ENCODE results near the gene MYO10. TPM values are rescaled to one million over a fixed set of nuclear protein-coding genes. Genes with fewer than 3 reads are reported as not detected.

MYO10 gene
- total RNA-seq, 3 donors from 2014 or later (not counting 1 experiment from before 2014, with no cell fraction given): 0.83 to 1.2 TPM; not detected in 1

DNA sequence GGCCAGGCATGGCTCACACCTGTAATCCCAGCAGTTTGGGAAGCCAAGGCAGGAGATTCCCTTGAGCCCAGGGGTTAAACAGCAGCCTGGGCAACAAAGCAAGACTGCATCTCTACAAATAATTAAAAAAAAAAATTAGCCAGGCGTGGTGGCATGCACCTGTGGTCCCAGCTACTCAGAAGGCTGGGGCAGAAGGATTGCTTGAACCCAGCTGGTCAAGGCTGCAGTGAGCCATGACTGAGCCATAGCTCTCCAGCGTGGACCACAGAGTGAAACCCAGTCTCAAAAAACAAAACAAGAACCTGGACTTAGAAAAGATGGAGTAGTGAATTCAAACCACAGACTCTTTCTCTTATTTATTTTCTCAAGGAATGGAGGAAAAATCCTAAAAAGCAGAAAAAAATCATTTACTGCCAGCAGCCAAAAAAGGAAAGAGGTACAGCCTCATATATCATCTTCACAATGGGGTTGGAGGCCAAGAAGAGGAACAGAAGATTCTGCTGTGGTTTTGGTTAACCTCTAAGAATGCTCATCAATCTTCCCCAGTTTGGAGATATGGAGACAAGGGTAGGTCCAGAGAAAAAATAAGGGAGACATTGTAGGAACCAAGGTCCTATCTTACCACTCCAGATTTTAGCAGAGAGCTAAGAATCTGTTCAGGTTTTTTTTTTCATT is 40.0 kb upstream of the MYO10 start:
- no peaks in the 10 kb centered on the region for H3K27me3 Mint-ChIP-seq (ENCODE audit: low read depth in 2 of 2)
- no peak overlapping the region for H3K4me3 Mint-ChIP-seq
- intact Hi-C loops (cut with micrococcal nuclease): no loop called here
- Histone ChIP-seq H3K4me1 (ENCODE audit: control insufficient read depth, insufficient read depth, low read length) (no peaks in the 10 kb centered on the region), H3K27ac (ENCODE audit: low read length) (no peak overlapping the region), H3K27me3 (ENCODE audit: control insufficient read depth, insufficient read depth, low read length) (no peaks in the 10 kb centered on the region), H3K36me3 (ENCODE audit: control insufficient read depth, insufficient read depth, low read length) (no peaks in the 10 kb centered on the region), H3K9me3 (ENCODE audit: control insufficient read depth, insufficient read depth, low read length) (no peaks in the 10 kb centered on the region), H3K4me3 (ENCODE audit: low read length) (no peak overlapping the region)
- peaks cover 0 to 2% of the 10 kb centered on the region in 2 donors for H3K9me3 Mint-ChIP-seq
- WGBS (ENCODE audit: insufficient coverage): 0% methylated on average over 1 of the region's 2 CpGs
- ATAC-seq (no peak), DNase-seq (no peak)
- no peak overlapping the region for H3K27ac Mint-ChIP-seq
- TF ChIP-seq, protein P1, sequence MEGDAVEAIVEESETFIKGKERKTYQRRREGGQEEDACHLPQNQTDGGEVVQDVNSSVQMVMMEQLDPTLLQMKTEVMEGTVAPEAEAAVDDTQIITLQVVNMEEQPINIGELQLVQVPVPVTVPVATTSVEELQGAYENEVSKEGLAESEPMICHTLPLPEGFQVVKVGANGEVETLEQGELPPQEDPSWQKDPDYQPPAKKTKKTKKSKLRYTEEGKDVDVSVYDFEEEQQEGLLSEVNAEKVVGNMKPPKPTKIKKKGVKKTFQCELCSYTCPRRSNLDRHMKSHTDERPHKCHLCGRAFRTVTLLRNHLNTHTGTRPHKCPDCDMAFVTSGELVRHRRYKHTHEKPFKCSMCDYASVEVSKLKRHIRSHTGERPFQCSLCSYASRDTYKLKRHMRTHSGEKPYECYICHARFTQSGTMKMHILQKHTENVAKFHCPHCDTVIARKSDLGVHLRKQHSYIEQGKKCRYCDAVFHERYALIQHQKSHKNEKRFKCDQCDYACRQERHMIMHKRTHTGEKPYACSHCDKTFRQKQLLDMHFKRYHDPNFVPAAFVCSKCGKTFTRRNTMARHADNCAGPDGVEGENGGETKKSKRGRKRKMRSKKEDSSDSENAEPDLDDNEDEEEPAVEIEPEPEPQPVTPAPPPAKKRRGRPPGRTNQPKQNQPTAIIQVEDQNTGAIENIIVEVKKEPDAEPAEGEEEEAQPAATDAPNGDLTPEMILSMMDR (IDR thresholded peaks at IDR 0.05): no peak
- H3K36me3 Mint-ChIP-seq: no peaks in the 10 kb centered on the region
- H3K4me1 Mint-ChIP-seq: no peaks in the 10 kb centered on the region

DNA sequence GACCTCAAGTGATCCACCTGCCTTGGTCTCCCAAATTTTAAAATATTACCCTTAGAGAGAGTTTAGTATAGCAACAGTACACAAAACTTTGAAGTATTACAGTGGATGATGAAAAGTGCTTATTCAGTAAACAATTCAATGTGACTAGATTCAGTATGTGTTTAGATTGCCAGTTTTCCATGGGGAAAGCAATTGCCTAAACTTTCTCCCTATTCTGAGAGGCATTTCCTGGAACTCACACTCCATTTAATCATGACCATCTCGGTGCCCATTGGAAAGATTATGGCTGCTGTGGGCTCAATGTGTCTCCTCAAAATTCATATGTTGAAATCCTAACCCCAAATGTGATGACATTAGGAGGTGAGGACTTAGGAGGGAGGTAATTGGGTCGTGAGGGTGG is 38.9 kb upstream of the MYO10 start:
- Histone ChIP-seq H3K36me3 (ENCODE audit: control insufficient read depth, insufficient read depth, low read length) (no peaks in the 10 kb centered on the region), H3K9me3 (ENCODE audit: control insufficient read depth, insufficient read depth, low read length) (no peaks in the 10 kb centered on the region), H3K27ac (ENCODE audit: low read length) (no peak overlapping the region), H3K4me3 (ENCODE audit: low read length) (no peak overlapping the region), H3K27me3 (ENCODE audit: control insufficient read depth, insufficient read depth, low read length) (no peaks in the 10 kb centered on the region), H3K4me1 (ENCODE audit: control insufficient read depth, insufficient read depth, low read length) (no peaks in the 10 kb centered on the region)
- no peak for ATAC-seq
- Mint-ChIP-seq H3K4me1 (no peaks in the 10 kb centered on the region), H3K27ac (no peak overlapping the region), H3K9me3 (peaks cover 0 to 2% of the 10 kb centered on the region in 2 donors), H3K4me3 (no peak overlapping the region), H3K36me3 (no peaks in the 10 kb centered on the region), H3K27me3 (ENCODE audit: low read depth in 2 of 2) (no peaks in the 10 kb centered on the region)
- no peak for DNase-seq
- intact Hi-C loops (cut with micrococcal nuclease): no loop called here
- WGBS (ENCODE audit: insufficient coverage): 80% methylated on average over 1 of the region's 2 CpGs
- TF ChIP-seq, protein P1 (IDR thresholded peaks at IDR 0.05): no peak

DNA sequence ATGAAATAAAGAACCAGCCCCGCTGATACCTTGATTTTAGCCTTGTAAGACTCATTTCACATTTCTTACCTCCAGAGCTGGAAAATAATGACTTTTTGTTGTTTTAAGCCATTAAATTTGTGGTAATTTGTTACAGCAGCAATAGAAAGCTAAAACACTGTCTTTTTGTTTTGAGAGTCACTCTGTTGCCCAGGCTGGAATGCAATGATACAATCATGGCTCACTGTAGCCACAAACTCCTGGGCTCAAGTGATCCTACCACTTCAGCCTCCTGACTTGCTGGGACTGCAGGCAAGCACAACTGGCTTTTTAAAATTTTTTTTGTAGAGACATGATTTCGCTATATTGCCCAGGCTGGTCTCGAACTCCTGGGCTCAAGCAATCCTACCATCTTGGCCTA is 34.7 kb upstream of the MYO10 start:
- no peaks in the 10 kb centered on the region for H3K27me3 Mint-ChIP-seq (ENCODE audit: low read depth in 2 of 2)
- Histone ChIP-seq H3K4me1 (ENCODE audit: control insufficient read depth, insufficient read depth, low read length) (no peaks in the 10 kb centered on the region), H3K27me3 (ENCODE audit: control insufficient read depth, insufficient read depth, low read length) (no peaks in the 10 kb centered on the region), H3K9me3 (ENCODE audit: control insufficient read depth, insufficient read depth, low read length) (no peaks in the 10 kb centered on the region), H3K4me3 (ENCODE audit: low read length) (no peak overlapping the region), H3K27ac (ENCODE audit: low read length) (no peak overlapping the region), H3K36me3 (ENCODE audit: control insufficient read depth, insufficient read depth, low read length) (no peaks in the 10 kb centered on the region)
- ATAC-seq (no peak), DNase-seq (no peak)
- TF ChIP-seq, protein P1 (IDR thresholded peaks at IDR 0.05): no peak
- H3K4me3 Mint-ChIP-seq: no peak overlapping the region
- no peaks in the 10 kb centered on the region for H3K36me3 Mint-ChIP-seq
- WGBS (ENCODE audit: insufficient coverage): 98% methylated on average over 3 of the region's 3 CpGs
- peaks cover 0 to 2% of the 10 kb centered on the region in 2 donors for H3K9me3 Mint-ChIP-seq
- H3K4me1 Mint-ChIP-seq: no peaks in the 10 kb centered on the region
- intact Hi-C loops (cut with micrococcal nuclease): no loop called here
- no peak overlapping the region for H3K27ac Mint-ChIP-seq

DNA sequence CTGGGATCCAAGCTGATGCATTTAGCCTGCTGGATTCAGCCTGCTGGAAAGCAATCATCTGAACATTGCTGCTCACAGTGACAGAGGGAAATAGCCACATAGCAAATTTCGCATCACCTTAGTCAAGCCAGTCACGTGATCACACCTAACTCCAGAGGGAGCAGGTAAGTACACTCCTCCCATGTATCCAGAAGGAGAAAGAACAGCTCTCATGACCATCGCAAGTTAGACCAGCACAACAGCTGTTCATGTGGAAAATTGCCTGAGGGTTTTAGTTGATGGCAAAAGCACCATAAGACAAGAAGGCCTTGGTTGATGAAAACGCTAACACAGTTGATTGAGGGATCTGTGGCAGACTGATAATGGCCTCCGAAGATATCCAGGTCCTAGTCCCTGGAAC is 34.2 kb upstream of the MYO10 start:
- Histone ChIP-seq H3K4me1 (ENCODE audit: control insufficient read depth, insufficient read depth, low read length) (no peaks in the 10 kb centered on the region), H3K36me3 (ENCODE audit: control insufficient read depth, insufficient read depth, low read length) (no peaks in the 10 kb centered on the region), H3K9me3 (ENCODE audit: control insufficient read depth, insufficient read depth, low read length) (no peaks in the 10 kb centered on the region), H3K27ac (ENCODE audit: low read length) (no peak overlapping the region), H3K4me3 (ENCODE audit: low read length) (no peak overlapping the region), H3K27me3 (ENCODE audit: control insufficient read depth, insufficient read depth, low read length) (no peaks in the 10 kb centered on the region)
- WGBS (ENCODE audit: insufficient coverage): 94% methylated on average over 5 of the region's 5 CpGs
- Mint-ChIP-seq H3K4me1 (no peaks in the 10 kb centered on the region), H3K27ac (no peak overlapping the region), H3K4me3 (no peak overlapping the region), H3K36me3 (no peaks in the 10 kb centered on the region), H3K27me3 (ENCODE audit: low read depth in 2 of 2) (no peaks in the 10 kb centered on the region), H3K9me3 (peaks cover 0 to 2% of the 10 kb centered on the region in 2 donors)
- ATAC-seq (no peak), DNase-seq (no peak)
- intact Hi-C loops (cut with micrococcal nuclease): no loop called here
- TF ChIP-seq, protein P1 (IDR thresholded peaks at IDR 0.05): no peak

Data from natural killer cell (primary cell).